Activated effector memory CD4-positive, alpha-beta T cell treated with anti-CD3 and anti-CD28 coated beads, Interleukin-2, amount 50 U/mL, for 16 hours (primary cell): ENCODE results near the gene LMOD3.

Experiments used
- DNase-seq: peaks from one replicate; pipeline ENCODE4 v3.0.0-alpha.2; 2020

LMOD3 gene

DNA sequence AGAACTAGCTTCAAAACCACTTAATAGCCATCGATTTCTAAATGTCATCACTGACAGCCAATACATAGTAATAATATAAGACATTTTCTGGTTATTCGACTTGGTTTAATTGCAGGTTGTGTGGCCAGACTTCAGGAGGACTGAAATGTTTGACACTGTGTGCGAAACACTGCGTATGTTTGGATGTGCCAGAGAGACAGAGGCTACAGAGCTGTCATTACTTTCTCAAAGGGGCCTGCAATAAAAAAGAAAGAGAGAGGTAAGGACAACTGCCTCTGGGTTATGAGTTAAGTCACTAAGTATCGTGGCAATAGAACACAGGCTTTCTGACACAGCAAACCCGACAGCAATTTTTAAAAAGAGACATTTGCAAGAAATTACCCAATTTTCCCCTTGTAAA, 882 bp downstream of the LMOD3 start:
- no peak for DNase-seq

DNA sequence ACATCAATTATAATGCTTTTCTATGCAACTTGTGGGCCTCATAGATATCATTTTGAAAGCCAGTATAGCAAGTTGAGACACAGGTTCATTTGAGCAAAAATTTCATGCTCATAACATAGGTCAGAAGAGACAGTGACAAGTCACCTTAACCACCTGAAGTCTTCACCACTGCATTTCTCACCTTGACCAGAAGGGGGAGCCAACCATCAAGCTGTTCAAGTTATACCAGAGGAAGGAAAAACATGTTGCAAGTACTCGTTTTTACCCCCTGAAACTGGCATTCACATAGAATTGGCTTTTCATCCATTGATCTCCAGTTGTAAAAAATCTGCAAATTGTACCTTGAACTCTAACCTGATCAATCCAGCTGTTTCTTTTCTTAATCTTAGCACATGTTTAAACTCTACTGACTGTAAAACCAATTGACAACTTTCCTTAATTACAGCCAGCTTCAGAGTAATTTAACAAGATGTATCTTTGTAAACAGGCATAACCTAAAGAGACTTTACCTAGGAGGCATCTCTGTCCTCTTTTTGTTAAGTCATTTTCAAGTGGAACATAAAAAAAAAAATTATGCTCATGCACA, 1.4 kb downstream of the LMOD3 start:
- DNase-seq: peak; percentile 91

DNA sequence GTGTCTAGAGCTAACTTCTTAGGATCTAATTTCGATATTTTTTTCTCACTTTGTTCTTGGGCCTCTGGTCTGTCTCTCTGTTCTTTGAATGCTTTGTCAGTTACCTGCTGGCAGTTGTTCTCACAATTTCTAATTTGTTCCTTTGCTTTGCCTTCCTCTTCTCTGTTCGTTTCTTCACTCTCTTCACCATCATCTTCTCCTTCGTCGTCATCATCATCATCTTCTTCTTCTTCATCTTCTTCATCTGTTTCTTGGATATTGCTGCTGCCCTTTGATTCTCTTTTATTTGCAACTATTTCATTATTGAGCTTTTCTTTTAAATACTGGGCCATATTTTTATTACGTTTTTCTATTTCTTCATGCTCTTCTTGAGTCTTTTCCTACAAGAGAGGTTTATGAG, 2.7 kb downstream of the LMOD3 start:
- DNase-seq: no peak

DNA sequence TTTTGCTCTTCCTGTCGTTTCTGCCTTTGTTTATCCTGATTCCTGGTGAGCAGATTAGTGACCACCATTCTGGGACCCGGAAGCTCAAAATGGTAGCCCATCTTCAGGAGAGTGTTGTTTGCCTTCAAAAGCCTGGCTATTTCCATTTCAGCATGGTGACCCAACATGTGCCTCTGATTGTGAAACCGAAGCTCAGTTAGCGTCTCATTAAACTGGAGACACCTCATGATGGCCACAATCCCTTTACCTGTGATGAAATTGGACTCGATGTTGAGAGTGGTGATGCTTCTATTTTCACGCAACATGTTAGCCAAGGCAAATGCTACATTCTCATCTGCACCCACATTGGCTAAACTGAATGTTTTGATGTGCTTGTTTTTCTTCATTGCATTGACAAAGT, 3.3 kb downstream of the LMOD3 start:
- no peak for DNase-seq

DNA sequence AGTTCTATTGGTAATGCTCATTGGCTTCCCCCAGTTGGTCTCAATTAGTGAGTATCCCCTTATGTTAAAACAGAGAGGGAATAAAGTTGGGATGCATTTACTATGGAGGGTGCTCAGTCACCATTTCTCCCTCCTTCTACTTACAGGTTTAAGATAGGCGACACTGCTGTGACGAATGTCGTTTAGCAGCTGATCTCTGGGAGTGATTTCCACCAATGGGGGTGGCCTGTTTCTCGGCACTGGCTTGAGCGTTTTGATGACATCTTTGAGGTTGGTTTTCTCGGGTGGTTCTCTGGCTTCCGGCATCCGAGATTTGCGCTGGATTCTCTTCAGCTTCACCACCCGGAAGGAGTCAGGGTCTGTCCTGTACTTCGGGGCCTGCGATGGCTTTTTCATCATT, 3.8 kb downstream of the LMOD3 start:
- DNase-seq: no peak

DNA sequence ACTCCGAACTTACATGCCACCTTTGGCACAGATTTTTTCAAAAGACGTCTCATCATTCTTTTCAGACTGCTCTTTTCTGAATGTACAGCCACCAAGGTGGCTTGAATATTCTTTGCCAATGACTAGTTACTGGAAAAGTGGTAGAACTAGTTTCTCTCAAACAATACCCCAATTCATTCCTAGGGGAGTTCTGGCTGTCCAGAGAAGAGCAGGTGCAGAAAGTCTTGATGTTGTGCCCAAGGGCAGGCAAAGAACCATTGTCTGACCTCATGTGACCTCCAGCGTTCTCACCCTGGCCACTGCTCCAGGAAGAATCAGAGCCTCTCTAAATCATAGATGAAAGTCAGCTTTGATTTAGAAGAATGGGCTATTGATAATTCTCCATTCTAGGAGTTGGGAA, 5.5 kb downstream of the LMOD3 start:
- DNase-seq: no peak

DNA sequence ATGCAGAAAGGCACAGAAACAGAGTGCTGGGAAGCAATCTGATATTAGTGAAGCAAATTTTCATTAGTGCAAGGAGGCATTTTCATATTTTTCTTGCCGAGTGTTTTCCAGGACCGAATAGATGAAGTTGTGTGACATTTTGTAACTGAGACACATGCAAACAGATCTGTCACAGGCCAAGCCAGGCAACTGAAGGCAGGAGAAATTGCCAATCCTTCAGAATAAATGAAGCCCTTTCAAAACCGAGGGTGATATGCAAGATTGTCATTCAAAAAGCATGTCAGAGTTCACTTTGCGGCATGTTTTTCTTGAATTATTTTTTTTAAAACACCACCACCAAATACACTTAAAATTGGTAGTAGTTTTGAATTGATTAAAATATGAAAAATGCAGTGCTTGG, 6.2 kb downstream of the LMOD3 start:
- DNase-seq: no peak

DNA sequence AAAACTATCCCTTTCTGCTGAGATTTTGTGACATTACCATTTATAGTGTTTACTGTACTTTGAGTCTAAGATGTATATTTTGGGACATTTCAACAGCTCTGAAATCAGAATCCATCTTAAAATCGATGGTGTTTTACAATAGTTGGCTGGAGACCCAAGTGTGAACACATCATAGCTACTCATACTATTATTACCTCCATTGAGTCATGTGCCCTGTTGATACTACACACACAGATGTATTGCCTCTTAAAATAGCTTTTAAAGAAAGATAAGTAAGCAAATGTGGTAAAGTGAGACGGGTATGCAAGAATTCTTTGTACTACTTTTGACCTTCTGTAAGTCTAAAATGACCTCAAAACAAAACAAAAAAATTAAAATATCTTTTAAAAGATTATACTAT, 6.7 kb downstream of the LMOD3 start:
- DNase-seq: no peak

DNA sequence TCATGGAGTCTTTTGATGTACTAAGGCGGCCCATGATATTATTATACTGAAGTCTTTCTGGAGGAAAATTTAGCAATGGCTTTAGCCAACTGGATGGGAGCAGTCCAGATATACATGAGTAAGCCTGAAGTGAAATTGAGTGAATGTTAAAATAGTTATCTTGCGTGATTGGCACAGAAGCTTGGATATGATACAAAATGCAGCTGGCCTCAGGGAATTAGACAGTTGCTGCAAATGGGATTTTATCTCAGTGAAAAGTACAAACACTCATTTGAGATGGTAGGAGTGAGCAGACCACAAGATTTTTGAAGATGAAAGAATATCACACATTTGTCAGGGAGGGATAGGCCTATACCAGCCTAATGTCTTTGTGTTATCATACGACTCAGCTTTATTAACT, 8.9 kb downstream of the LMOD3 start:
- no peak for DNase-seq

DNA sequence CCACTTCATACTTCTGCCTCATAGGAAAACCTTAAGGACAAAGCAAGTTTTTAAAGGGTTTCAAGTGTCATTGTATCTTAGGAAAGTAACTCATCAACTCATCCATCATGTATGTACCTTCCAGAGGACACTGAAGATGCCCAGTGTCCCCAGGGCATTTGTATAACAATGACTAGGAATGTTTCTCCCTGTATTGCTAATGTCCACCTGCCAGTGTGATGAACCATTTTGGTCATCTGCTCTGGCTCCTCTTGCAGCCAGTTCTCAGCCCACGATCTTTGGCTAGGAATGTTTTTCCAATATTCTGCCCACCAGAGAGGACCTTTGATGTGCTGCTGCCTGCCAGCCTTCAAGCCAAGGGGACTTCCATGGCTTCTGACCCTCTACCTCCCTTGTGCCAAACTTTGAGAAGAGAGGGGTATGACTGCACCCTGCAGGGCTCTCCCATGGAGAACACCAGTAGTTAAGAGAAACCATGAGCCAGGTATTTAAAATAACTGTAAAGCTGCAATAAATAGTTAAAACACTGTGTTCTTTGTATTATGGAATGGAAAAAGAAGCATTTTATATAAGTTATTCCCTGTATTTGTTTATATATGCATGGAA, 11.4 kb downstream of the LMOD3 start:
- no peak for DNase-seq

DNA sequence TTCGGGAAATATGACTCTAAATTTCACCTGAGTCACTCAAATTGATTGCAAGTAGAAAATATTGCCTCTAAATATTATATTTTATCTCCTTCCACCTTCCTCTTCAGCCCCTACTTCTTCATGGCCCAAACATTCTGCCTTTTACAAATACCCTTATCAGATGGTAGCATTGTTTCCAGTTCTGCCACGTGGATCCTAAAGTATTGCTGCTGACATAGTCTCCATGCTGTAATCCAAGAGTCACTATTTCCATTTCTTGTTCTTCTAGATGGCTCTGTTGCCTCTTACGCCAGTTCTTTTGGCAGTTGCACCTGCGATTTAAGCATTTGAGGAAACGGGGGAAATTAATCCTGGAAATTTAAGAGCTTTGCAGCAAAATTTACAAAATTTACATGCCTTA, 13.6 kb downstream of the LMOD3 start:
- DNase-seq: no peak

DNA sequence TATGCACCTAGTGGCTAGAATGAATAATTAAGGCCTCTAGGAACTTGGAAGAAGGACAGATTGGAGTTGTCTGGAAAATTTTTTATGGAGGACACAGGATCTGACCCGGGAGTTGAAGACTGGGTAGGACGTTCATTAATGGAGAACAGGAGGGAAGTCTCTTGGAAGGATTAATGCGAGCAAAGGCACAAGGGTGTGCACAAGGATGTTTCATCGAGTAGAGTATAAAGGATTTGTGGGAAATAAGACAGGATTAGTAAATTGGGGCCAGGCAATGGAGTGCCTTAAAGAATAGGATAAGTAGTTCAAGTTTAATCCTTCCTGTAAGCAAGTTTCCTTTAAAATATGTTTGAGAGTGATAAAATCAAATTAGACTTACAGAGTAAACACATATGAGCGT, 14.6 kb downstream of the LMOD3 start:
- no peak for DNase-seq

DNA sequence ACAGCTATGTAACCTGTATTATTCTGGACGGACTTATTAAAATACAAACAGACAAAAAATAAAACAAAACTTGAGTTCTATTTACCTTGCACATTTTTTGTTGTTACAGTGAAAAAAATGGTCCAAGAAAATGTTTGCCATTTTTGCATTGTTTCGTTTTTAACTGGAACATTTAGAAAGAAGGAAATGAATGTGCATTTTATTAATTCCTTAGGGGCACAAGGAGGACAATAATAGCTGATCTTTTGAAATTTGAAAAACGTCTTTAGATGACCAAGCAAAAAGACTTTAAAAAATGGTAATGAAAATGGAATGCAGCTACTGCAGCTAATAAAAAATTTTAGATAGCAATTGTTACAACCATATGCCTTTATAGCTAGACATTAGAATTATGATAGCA, 17.1 kb downstream of the LMOD3 start:
- no peak for DNase-seq

DNA sequence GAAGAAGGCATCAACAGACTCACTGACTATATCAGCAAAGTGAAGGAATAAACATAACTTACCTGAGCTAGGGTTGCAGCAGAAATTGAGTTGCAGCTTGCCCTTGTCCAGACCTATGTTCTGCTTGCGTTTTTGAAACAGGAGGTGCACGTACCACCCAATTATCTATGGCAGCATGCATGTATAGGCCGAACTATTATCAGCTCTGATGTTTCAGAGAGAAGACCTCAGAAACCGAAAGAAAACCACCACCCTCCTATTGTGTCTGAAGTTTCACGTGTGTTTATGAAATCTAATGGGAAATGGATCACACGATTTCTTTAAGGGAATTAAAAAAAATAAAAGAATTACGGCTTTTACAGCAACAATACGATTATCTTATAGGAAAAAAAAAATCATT, 17.8 kb downstream of the LMOD3 start:
- DNase-seq: no peak

DNA sequence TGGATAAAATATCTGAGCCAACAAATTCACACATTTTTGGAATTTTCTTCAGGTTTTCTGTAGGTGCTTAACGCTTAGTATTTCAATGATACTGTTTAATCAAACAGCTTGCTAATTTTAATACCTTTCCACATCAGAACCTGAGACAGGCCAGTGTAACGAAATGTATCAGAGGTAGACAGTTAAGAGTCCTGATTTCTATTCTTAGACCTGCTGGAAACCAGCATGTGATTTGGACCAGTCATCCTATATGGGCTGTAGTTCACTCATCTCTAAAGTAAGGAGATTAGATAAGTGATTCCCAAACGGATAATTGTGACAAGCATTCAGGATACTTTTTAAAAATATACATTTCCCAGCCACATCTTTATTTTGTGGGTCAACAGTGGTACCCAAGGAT, 19.3 kb downstream of the LMOD3 start:
- DNase-seq: no peak

DNA sequence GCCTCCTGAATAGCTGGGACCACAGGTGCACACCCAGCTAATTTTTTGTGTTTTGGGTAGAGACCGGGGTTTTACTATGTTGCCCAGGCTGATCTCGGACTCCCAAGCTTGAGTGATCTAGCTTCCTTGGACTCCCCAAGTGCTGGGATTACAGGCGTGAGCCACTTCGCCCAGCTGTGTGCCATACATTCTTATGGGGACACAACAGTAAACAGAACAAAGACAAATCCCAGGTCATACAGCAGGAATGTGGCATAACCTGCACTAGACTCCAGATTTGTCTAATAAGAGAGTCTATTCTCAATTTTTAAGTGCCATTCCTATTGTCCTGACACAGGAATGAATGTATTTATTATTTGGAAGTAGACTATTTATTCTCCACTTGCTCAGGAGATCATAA, 20.0 kb downstream of the LMOD3 start:
- no peak for DNase-seq

DNA sequence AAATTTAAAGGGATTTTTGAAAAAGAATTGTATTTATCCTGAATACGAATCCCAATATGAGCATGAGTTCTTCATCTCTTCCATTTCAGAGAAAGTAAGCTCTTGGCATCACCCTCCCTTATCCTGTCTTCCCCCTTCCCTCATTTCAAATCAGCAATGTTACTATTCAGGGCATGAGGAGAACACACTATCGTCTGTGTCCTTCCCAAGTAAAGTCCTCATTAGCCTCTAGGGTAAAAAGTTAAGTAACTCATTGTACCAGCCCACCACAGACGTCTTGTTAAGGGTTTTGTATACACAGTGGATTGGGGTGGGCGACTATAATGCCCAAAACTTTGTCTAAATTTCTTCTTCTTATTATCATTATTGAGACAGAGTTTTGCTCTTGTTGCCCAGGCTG, 22.8 kb downstream of the LMOD3 start:
- DNase-seq: no peak

DNA sequence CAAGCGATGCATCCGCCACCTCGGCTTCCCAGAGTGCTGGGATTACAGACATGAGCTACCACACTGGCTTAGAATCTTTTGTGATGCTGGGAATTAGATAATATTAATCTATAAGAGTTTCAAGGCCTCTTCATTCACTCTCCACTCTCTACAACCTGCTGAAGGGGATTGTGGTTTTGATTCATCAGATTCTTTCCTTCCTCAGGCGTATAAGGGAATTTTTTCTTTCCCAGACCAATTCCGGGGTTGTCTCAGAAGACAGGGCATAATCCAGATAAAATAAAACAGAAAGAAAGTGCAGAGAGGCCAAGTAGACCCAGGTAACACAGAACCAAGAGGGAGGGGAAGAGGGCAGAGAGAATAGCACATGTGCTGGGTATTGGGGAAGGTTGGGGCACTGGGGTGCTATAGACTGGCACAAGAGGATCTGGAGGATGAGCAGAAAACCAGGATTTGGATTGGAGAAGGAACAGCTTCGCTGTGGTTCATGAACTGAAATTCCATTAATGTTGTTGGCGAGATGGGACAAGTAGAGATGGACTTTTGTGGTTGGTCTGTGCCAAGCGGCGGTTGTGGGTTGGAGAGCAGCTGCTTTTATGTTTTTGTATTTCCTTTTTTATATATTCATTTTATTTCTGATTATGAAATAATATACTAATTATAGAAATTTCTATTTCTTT, 24.8 kb downstream of the LMOD3 start:
- DNase-seq: no peak

DNA sequence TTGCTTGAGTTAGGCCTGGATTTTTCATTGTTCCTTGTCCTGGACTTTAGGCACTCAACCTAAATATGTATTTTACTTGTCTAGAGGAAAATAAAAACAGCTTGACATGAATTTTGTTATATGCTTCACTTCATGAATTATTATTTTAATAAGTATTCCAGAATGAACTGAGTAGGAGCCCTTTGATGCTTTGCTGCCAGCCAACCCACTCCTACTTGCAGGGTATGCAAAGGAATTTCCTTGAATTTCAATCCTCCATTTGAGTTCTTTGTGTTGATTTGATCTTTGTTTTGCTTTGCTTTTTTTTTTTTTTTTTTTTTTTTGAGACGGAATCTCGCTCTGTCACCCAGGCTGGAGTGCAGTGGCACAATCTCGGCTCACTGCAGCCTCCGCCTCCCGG, 26.1 kb downstream of the LMOD3 start:
- no peak for DNase-seq

DNA sequence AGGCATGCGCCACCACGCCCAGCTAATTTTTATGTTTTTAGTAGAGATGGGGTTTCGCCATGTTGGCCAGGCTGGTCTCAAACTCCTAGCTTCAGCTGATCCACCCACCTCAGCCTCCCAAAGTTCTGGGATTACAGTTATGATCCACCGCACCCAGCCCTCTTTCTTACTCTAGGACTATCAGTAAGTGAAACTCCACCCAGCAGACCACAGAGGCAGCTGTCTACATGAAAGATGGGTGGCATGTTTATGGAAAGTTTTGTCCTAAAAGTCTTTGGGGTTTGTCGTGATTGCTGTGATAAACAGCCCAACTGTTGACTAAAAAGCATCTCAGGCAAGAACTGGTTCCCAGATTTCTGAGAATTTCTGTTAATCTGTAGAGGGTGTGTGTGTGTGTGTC, 26.8 kb downstream of the LMOD3 start:
- DNase-seq: peak; percentile 71

DNA sequence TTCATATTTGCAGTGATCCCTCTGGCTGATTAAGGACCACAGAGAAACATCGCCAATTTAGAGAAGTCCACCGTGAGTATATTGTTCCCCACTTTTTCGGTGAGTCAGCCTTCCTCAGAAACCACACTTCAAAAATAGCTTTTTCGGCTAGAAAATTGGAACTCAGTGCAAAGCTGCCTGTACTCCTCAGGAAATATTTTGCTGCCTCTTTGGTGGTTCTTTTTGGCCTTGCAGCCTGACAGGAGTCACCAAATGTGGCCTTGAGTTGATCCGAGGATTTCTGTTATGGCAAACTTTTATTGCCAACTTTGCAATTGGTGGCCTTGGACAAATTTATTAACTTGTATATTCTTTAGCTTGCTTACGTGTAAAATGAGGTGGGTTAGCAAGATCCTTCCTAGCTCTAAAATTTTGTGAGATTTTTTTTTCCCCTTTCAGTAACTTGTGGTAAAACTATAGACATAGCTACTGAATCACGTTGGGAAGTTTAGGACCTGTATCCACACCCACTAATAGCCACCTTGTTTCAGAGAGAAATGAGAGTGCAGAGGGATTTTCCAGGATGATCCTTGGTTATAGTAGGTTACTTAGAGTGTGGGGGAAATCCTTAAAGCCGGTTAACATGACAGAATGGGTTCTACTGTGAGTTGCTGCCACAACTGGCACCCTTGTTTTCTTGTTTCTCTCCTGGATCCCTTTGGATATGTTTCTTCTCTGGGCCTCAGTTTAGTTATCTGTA, 27.8 kb downstream of the LMOD3 start:
- no peak for DNase-seq

DNA sequence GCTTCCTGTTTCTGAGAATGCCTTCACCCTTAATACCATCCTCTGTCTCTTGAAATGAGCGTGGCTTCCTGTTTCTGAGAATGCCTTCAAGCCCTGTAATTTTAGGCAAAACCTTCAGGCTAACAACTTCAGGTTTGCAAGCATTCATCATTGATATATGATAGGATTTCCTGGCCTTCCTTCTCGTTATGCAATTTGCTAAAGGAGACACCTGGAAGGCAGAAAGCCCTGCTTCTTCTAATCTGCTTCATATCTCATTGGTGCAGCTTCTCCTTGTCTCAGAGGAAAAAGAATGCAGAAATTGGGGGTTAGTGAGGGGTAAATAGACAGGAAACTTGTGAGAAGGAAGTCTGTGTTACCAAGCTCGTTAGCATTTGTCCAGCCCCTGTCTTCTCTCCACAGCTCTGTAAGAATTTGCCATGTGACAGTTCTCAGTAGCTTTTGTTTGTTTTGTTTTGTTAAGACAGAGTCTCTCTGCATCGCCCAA, 30.3 kb downstream of the LMOD3 start:
- no peak for DNase-seq

DNA sequence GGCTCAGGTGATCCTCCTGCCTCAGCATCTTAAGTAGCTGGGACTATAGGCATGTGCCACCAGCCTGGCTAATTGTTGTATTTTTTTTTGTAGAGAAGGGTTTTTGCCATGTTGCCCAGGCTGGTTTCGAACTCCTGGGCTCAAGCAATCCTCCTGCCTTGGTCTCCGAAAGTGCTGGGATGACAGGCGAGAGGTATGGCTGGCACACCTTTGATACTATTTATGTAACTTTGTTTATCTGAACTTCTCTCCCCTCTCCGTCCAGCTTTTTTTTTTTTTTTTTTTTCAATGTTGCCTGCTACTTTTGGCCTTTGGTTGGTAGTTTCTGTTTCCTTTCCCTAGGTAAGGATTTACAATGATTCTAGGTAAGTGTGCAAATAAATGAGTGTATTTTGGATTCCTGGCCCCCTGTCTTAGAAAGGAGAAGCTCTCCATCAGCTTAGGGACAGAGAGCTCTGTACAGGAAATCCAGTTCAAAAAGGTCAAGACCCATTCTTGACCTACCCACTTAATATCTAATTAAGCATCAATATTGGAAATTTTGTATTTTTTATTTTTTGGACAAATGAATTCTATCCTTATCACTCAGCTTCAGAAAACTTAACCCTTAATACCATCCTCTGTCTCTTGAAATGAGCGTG, 30.9 kb downstream of the LMOD3 start:
- no peak for DNase-seq

DNA sequence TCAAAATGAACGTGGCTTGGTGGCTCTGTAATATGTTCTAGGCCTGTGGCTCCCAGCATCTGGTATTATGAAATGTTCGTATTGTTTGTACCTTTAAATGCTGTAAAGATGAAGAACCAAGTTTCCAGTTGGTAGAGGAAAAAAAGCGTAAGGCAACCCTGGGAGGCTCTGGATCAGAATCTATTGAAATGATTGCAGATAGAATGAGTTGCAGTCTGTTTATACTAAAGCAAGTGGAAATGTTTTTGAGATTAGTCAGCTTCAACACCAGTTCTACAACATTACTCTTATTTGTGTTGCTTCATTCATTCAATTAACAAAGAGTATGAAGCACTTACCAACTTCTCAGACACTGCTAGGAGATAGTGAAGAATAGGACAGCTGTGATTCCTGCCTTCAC, 32.4 kb downstream of the LMOD3 start:
- no peak for DNase-seq
